Coronary artery (tissue), 2 donors: ENCODE data around the gene MAGI1.

ENCODE experiments used
- DNase-seq: peaks from one replicate; pipeline ENCODE4 v3.0.0-alpha.2; 2017; ENCODE audit warnings: low spot score
- H3K27ac ChIP-seq, 2 donors: fragments of 200-600 bp; sonication (generic); one replicate each; pipeline ENCODE4 v1.5.1; 2016 to 2019
- H3K4me3 ChIP-seq: fragments of 200-600 bp; sonication (generic); 2 replicates; pipeline ENCODE4 v1.5.1; 2016; ENCODE audit warnings: mild to moderate bottlenecking, moderate library complexity
- CTCF ChIP-seq: fragments of 200-600 bp; sonication (generic); IDR thresholded peaks from one replicate; pipeline ENCODE4 v1.5.1; 2019; ENCODE audit warnings: antibody characterized with exemption

Gene MAGI1

GRCh38 chr3:66076861-66077470 is 38.2 kb upstream of the MAGI1 start:
- TF ChIP-seq CTCF = no peak
- Histone ChIP-seq H3K4me3 (no peak overlapping the region), H3K27ac (no peak overlapping the region)
- DNase-seq = no peak

GRCh38 chr3:66075281-66075680 is 36.6 kb upstream of the MAGI1 start:
- no peak for DNase-seq
- TF ChIP-seq CTCF = no peak
- H3K27ac ChIP-seq = no peak overlapping the region
- H3K4me3 ChIP-seq = no peak overlapping the region

- no peak overlapping the region for H3K4me3 ChIP-seq
- TF ChIP-seq CTCF = no peak
- no peak for DNase-seq
- H3K27ac ChIP-seq = no peak overlapping the region
Measured at GRCh38 chr3:66073464-66074141, 34.9 kb upstream of the MAGI1 start.

GRCh38 chr3:66068255-66068654 is 29.5 kb upstream of the MAGI1 start:
- TF ChIP-seq CTCF = no peak

GRCh38 chr3:66066963-66067617 is 28.4 kb upstream of the MAGI1 start:
- H3K4me3 ChIP-seq = no peak overlapping the region
- no peak for TF ChIP-seq CTCF
- DNase-seq = no peak
- no peak overlapping the region for H3K27ac ChIP-seq

More at GRCh38 chr3:66068255-66068654, 29.5 kb upstream of the MAGI1 start:
- Histone ChIP-seq H3K4me3 (no peak overlapping the region), H3K27ac (no peak overlapping the region)
- DNase-seq = no peak

- no peak for TF ChIP-seq CTCF
- Histone ChIP-seq H3K27ac (peak overlapping the region in 1 of 2 donors; percentile 70), H3K4me3 (no peak overlapping the region)
- no peak for DNase-seq
Measured at GRCh38 chr3:66055289-66055688, 16.6 kb upstream of the MAGI1 start.
